Right lobe of liver (tissue), 4 donors: Measurements from ENCODE around the gene PLEKHM1.

Source experiments
- CTCF ChIP-seq, 4 donors: fragments of 200-600 bp in 3 of 4; fragments of 450-650 bp in 1 of 4; IDR thresholded peaks; one replicate each; pipeline versions ENCODE4 v1.5.1 to v1.8.0; 2016 to 2022; ENCODE audit warnings: antibody characterized with exemption in 4 of 4, mild to moderate bottlenecking in 2 of 4
- POLR2A ChIP-seq: fragments of 450-650 bp; IDR thresholded peaks from one replicate; pipeline ENCODE4 v1.6.1; 2017; ENCODE audit warnings: antibody characterized with exemption, mild to moderate bottlenecking
- donor health status: DM: no; HTN: no; CAD: no.
- donor health status: DM: no; HTN: no; CAD: no.
- donor health status: DM: no; HTN: yes; CAD: no.

GRCh38 chr17:45426561-45426960 lies 64.0 kb downstream of the PLEKHM1 start:
- no peak for TF ChIP-seq CTCF (IDR thresholded peaks at IDR 0.05)
- TF ChIP-seq POLR2A: no peak
